HG03159 (cell line): ENCODE data around the gene KRTAP12-3.
"Not testable (repeated sequence)": the region's sequence is repeated elsewhere in the genome, so short reads cannot be mapped to it uniquely, and the experiment has no call there.

ENCODE experiments used
- ATAC-seq: cut with Tn5 transposase; IDR thresholded peaks from one replicate; pipeline ENCODE4 v1.9.1; 2021; ENCODE audit warnings: mild to moderate bottlenecking, moderate library complexity; ENCODE audit not compliant: unreplicated experiment

KRTAP12-3 gene

DNA sequence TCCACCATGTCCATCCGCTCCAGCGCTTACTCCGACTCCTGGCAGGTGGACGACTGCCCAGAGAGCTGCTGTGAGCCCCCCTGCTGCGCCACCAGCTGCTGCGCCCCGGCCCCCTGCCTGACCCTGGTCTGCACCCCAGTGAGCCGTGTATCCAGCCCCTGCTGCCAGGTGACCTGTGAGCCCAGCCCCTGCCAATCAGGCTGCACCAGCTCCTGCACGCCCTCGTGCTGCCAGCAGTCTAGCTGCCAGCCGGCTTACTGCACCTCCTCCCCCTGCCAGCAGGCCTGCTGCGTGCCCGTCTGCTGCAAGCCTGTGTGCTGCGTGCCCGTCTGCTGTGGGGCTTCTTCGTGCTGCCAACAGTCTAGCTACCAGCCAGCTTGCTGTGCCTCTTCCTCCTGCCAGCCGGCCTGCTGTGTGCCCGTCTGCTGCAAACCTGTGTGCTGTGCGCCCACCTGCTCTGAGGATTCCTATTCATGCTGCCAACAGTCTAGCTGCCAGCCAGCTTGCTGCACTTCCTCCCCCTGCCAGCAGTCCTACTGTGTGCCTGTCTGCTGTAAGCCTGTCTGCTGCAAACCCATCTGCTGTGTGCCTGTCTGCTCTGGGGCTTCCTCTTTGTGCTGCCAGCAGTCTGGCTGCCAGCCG lies 30.4 kb upstream of the KRTAP12-3 start:
- ATAC-seq: not testable (repeated sequence)

DNA sequence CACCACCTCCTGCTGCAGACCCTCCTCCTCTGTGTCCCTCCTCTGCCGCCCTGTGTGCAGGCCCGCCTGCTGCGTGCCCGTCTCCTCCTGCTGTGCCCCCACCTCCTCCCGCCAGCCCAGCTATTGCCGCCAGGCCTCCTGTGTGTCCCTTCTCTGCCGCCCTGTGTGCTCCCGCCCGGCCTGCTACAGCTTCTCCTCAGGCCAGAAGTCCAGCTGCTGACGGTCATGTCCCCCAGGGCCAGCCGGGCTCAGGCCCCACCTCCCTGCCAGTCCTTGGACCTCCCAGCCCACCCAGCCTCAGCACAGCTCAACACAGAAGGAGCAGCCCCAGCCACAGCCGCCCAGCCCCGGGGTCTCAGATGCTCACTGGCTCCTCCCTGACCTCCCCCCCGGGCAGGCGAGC lies 29.9 kb upstream of the KRTAP12-3 start:
- ATAC-seq: not testable (repeated sequence)

DNA sequence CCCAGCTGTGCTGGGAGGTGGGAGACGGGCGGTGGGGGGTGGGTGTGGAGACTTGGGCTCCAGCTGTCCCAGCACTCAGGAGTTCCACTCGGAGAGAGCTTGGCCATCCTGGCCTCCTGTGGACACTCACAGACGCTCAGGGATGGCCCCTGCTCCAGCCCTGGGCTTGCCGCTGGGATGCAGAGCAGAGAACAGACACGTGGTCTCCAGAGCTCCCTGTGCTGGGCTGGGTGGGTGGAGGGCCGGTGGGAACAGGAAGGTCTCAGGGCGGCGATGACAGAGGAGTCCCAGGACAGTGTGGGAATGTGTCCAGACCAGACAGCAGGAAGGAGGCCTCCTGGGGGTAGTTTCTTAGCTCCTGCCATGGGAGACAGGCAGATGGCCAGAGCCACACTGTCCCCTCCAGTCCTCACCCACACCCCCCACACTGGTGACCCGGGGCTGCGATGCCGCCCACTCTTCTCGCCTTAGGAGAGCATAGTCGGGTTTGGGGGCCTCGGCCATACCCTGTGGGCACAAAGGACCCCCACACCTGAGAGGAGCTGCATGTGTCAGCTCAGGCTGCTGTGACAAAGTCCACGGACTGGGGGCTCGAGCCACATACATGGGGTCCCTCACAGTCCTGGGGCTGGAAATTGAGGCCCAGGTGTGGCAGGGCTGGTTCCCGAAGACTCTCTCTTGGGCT lies 28.9 kb upstream of the KRTAP12-3 start:
- no peak for ATAC-seq

DNA sequence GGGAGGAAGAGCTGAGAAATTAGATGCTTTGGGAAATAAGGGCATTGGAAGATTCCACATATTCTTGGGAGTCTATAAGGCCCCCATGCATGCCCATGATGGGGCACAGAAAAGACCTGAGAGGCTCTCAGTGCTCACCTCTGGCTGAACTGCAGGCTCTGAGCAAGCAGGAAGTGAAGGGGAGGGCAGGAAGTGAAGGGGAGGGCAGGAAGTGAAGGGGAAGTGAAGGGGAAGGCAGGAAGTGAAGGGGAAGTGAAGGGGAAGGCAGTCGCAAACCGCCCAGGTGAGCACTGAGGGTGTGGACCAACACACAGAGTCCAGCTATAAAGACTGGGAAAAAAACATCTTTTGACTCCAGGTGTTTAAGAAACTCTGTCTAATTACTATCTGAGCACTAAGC lies 27.3 kb upstream of the KRTAP12-3 start:
- ATAC-seq: no peak

DNA sequence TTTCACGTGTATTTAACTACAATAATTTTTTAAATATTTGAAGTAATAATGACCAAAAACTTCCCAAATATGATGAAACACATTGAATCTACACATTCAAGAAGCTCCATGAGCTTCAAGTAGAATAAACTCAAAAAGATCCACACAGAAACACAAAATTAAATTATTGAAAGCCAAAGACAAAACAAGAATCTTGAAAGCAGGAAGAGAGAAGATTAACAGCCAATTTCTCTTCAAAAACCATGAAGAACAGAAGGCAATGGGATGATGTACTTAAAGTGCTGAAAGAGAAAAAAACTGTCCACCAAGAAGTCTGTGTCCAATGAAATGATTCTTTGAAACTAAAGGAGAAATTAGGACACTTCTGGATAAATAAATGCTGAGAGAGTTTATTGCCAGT lies 25.7 kb upstream of the KRTAP12-3 start:
- ATAC-seq: no peak

DNA sequence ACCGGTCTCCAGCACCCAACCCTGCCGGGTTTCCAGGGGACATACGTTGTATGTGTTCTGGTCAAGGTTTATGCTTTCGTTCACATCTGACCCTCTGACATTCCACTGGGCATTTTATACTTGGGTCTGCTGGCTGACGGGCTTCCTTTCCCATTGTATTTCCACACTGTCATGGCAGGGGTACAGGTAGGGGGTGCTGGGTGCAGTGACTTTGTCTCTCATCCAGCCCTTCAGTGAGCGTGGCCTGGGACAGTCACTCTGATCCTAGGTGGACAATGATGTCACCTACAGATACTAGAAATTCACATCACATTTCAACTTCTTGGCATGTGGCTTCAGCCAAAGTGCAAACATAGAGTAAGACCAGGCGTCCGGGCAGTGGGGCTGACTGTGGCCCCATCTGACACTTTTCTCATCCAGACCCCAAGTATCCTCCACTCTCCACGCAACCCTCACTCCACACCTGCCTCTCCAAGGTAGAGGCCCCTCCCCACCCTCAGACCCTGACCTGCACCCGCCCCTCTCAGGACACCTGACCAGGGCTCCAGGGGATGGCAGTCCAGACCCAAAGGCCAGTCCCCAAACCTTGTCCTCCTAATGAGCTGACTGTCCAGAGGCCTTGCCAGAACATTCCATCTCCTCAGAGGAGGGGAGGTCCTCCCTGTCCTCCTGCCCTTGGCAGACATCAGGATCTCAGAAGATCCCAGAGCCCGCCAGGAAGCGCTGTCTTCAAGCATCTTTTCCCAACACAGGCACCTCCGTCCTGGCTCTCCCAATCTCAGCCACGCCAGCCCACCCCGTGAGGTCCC lies 21.3 kb upstream of the KRTAP12-3 start:
- no peak for ATAC-seq

DNA sequence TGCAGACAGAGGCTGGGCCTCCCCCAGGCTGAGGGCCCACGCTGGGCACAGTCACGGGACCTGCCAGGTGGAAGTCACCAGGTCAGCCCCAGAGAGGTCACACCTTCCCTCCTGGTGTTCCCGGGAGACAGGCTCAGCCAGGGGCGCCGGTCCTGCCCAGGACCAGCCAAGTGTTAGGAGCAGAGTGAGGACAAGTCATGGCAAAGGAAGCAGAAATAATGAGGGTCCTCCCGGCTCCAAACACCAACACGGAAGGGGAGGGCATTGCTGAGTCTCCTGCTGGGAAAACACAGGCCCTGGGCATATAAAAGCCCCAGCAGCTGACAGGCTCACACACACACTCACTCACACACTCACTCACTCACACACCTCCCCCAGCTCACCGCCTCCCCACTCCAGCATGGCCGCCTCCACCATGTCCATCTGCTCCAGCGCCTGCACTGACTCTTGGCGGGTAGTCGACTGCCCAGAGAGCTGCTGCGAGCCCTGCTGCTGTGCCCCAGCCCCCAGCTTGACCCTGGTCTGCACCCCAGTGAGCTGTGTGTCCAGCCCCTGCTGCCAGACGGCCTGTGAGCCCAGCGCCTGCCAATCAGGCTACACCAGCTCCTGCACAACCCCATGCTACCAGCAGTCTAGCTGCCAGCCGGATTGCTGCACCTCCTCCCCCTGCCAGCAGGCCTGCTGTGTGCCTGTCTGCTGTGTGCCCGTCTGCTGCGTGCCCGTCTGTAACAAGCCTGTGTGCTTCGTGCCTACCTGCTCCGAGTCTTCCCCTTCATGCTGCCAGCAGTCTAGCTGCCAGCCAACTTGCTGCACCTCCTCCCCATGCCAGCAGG lies 20.5 kb upstream of the KRTAP12-3 start, which contains the start of gene KRTAP10-10:
TSS of gene KRTAP10-10 (plus strand) at position 339 of the 833 bp plus-strand sequence. CDS start at position 401, 62 bp downstream.
- no peak for ATAC-seq

DNA sequence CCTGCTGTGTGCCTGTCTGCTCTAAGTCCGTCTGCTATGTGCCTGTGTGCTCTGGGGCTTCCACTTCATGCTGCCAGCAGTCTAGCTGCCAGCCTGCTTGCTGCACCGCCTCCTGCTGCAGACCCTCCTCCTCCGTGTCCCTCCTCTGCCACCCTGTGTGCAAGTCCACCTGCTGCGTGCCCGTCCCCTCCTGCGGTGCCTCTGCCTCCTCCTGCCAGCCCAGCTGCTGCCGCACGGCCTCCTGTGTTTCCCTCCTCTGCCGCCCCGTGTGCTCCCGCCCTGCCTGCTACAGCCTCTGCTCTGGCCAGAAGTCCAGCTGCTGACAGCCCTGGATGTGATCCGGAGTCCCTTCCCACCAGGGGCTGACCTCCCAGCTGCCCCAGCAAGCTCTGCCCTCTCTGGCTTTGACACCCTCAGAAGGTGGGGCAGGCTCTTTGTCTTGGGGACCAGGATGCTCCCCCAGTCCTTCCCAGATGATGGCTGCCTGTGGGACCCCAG lies 19.8 kb upstream of the KRTAP12-3 start:
- ATAC-seq: not testable (repeated sequence)

DNA sequence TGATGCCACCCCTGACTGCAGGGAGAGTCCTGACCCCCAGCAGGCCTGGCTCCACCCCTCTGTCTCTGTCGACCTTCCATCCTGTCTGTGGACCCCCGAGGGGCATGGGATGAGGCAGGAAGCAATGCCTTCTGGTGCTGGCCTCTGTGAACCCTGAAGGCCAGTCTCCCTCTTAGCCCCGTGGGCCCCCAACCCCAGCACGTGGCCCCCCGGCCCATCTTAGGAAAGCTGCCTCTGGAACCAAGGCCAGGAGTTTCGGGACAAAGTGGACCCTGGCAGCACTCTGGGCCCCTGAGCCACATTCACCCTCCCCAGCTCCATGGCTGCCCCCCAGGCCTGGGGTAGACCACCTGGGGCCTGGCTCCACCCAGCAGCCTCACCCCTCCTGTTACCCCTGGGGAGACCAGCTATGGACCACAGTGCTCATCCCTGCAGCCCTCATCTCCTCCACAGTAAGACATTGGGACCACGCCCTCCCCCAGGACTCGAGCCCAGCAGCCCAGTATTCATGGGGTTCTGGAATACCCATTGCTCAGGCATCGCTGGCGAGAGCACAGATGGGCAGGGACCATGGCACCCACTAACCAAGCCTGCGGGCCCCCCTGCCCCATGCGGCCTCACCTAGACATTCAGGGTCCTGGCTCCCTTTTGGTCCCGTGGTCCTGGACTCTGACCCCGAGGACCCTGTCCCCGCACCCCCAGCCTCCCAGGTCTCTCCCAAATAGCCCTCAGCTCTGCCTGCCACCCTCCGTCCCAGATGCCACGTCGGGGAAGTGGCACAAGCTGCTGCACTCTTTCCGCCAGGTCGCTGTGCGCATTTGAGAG lies 19.0 kb upstream of the KRTAP12-3 start:
- ATAC-seq: not testable (repeated sequence)

DNA sequence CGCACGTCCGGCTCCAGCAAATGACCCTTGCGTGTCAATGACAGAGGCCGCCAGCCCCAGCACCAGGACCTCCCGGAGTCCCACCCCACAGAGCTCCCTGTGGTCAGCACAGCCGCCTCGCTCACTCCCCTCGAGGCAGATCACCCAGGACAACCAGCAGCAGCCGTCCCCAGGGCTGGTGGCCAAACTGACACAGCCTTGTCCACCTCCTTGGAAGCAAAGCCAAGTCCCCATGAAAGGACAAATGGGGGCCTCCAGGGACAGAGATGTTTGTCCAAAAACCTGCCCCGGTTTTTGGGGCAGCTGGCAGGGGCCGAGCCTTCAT lies 18.4 kb upstream of the KRTAP12-3 start:
- no peak for ATAC-seq

DNA sequence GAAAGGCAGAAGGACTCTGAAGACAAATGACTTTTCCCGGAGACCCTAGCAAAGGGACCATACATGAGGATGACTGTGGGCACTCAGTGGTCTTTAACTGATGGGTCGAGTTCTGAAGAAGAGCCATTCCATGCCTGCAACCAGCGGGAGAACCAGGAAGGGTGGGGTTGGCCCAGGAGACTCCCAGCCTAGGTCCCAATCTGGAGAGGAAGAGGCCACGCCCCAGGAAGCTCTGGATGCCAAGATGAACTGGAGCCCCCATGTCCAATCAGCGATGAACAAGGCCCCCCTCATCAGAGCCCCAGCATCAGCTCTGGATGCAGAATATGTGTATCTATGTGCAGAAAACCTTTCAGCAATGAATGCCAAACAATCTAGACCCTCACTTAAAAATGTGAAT lies 17.0 kb upstream of the KRTAP12-3 start:
- ATAC-seq: no peak

DNA sequence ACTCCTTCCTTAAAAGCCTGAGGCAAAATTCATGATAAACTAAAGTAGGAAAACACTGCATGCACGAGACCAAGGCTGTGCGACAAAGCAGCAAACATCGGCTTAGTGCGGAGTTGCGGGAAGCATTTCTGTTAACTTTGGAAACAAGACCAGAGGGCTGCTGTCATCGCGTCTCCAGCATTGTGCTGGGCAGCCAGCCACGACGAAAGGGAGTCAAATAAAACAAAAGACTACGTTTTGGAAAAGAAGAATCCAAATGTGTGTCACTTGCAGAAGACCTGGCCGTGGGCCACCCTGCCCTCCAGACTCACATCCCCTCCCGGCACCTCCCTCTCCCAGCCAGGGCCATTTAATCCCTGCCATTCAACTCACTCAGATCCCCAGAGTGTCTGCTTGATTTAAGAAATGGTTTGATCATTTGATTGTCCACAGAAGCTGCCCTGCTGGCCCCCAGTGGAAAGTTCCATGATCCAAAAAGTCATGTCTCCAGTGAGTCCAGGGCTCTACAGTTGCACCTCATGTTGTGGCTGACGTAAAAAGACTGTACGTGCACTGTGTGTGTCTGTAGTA lies 13.9 kb upstream of the KRTAP12-3 start:
- ATAC-seq: no peak

DNA sequence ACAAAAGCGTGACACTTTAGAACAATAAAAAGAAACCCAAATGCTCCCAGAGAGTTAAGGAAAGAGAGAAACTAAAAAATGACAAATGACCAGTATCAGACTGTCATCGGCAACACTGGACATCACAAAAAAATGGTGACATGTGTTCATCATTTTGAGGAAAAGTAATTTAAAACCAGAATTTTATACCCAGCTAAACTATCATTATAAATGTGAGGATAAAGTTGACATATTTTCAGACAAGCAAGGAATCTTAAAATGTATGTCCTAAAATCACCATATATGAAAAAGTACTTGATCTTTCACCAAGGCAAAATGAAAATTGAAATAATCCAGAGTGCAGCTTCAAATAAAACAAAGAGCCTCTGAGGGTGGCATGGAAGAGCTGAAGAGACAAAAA lies 12.9 kb upstream of the KRTAP12-3 start:
- ATAC-seq: no peak

DNA sequence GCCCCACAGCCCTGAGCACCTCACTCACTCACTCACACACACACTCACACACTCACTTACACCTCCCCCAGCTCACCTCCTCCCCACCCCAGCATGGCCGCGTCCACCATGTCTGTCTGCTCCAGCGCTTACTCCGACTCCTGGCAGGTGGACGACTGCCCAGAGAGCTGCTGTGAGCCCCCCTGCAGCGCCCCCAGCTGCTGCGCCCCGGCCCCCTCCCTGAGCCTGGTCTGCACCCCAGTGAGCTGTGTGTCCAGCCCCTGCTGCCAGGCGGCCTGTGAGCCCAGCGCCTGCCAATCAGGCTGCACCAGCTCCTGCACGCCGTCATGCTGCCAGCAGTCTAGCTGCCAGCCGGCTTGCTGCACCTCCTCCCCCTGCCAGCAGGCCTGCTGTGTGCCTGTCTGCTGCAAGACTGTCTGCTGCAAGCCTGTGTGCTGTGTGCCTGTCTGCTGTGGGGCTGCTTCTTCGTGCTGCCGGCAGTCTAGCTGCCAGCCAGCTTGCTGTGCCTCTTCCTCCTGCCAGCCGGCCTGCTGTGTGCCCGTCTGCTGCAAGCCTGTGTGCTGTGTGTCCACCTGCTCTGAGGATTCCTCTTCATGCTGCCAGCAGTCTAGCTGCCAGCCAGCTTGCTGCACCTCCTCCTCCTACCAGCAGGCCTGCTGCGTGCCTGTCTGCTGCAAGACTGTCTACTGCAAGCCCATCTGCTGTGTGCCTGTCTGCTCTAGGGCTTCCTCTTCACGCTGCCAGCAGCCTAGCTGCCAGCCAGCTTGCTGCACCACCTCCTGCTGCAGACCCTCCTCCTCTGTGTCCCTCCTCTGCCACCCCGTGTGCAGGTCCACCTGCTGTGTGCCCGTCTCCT lies 11.1 kb upstream of the KRTAP12-3 start, which contains the start of gene KRTAP10-11:
TSS of gene KRTAP10-11 (plus strand) at position 49 of the 856 bp plus-strand sequence. CDS start at position 94, 45 bp downstream.
- not testable (repeated sequence) for ATAC-seq

DNA sequence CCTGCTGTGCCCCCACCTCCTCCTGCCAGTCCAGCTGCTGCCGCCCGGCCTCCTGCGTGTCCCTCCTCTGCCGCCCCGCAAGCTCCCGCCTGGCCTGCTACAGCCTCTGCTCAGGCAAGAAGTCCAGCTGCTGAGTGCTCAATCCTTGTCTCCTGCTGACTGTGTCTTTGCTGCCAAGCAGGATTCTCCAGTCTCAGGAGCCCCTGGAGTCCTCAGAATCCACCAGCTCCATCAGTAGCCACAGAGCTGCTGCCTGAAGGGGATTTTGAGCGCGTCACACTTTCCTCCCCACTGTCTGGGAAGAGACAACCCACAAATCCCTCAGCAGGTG lies 10.5 kb upstream of the KRTAP12-3 start:
- no peak for ATAC-seq

DNA sequence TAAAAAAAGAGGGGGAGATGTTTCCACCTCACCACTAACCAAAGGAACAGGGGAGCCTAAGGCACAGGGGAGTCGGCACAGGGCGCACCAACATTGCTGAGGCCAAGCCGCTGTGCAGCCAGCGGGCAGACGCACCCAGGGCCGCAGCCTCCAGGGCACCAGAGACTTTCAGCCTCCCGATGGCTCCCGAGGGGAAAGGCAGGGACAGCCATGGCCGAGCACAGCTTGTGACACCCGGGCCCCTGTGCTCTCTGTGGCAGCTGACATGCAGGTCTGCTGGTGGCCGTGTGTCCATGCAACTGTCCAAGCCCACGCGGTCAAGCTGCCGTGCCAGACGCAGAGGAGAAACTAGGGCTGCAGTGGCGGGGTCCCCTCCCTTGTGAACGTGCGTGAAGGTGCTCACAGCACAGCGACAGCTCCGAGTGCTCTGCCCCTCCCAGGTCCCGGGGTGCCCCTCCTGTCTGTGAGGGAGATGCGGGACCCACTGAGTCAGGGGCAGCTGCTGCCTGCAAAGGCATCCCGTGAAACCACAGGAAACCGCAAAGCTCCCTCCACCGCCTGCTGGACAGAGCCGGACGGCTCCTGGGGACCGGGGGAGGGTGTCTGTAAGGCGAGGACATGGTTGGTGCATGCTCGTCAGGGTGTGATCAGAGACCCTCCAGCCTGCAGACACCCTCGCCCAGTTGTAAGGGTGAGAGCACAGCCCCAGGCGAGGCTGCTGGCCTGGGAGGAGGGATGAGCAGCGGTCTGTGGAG lies 9.0 kb upstream of the KRTAP12-3 start:
- ATAC-seq: no peak

DNA sequence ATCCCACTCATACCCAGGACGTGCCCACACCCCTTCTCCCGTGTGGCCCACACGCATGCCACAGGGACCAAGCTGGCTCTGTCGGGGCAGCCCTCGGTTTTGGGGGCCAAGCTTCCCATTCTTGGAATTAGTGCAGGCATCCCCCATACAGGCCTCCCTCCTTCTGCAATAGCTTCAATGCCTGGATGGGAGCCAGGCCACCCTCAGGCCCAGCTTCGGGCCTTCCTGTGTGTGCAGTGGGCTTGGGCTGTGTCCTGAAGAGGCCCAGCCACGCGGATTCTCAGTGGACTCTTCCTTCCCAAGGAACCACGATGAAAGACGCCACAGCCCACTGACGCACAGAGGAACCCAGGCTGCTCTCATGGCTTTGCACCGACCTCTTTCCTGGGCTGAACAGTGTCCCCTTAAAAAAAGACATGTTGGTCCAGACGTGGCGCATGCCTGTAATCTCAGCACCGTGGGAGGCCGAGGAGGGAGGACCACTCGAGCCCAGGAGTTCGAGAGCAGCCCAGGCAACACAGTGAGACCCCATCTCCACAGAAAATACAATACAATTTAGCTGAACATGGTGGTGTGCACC lies 8.1 kb upstream of the KRTAP12-3 start:
- no peak for ATAC-seq
